H1 (cell line): Measurements from ENCODE around the gene SMTN. TPM values are rescaled to one million over a fixed set of nuclear protein-coding genes. Genes with fewer than 3 reads are reported as not detected.

Experiments used
- CTCF ChIA-PET: fragments of 300-600 bp; sonication (Branson Sonifier 250); formaldehyde crosslinking; loops from one replicate; lab custom pipeline; 2021; ENCODE audit not compliant: partially characterized antibody; lab: Charles Lee
- POLR2A ChIA-PET: fragments of 300-600 bp; sonication (Branson Sonifier 250); formaldehyde crosslinking; loops from one replicate; lab custom pipeline; 2021; ENCODE audit warnings: inconsistent platforms; ENCODE audit not compliant: partially characterized antibody; lab: Charles Lee
- DNase-seq, 2 experiments: peaks; one replicate each; pipeline versions ENCODE4 v3.0.0 to v3.0.0-alpha.2; 2010 to 2022; ENCODE audit warnings: low spot score in 2 of 2, low read depth in 1 of 2, mixed read lengths in 1 of 2
- FAIRE-seq: peaks from 2 replicates; lab custom pipeline; 2011; peaks lifted over from hg19 to GRCh38; lab: Jason Lieb, UNC
- H2AFZ ChIP-seq: 2 replicates; pipeline ENCODE4 v1.8.1; 2012; ENCODE audit warnings: low read length, inconsistent platforms
- H2AK5ac ChIP-seq: 2 replicates; pipeline ENCODE4 v1.6.1; 2013; ENCODE audit warnings: low read depth, low read length
- H2BK120ac ChIP-seq: replicated peaks from 2 replicates; pipeline ENCODE3; 2013; ENCODE audit warnings: low read depth, low read length, inconsistent platforms
- H2BK12ac ChIP-seq: 2 replicates; pipeline ENCODE4 v1.6.1; 2013; ENCODE audit warnings: low read depth, low read length
- H2BK15ac ChIP-seq: 2 replicates; pipeline ENCODE4 v1.6.1; 2013; ENCODE audit warnings: low read length
- H2BK20ac ChIP-seq: 2 replicates; pipeline ENCODE4 v1.6.1; 2013; ENCODE audit warnings: low read length
- H2BK5ac ChIP-seq: 2 replicates; pipeline ENCODE4 v1.6.1; 2013; ENCODE audit warnings: low read depth, low read length
- H3K14ac ChIP-seq: 2 replicates; pipeline ENCODE4 v1.6.1; 2013; ENCODE audit warnings: inconsistent platforms; ENCODE audit not compliant: insufficient read length
- H3K18ac ChIP-seq: 2 replicates; pipeline ENCODE4 v1.6.1; 2013; ENCODE audit warnings: low read length; ENCODE audit errors: extremely low read depth
- H3K23ac ChIP-seq: 2 replicates; pipeline ENCODE4 v1.6.1; 2013; ENCODE audit warnings: inconsistent platforms; ENCODE audit not compliant: insufficient read length
- H3K23me2 ChIP-seq: 2 replicates; pipeline ENCODE4 v1.6.1; 2013; ENCODE audit warnings: low read depth, low read length
- H3K27ac ChIP-seq: 2 replicates; pipeline ENCODE4 v1.6.1; 2011; ENCODE audit warnings: low read depth, low read length, inconsistent platforms
- H3K27me3 ChIP-seq, 4 experiments: replicated peaks in 1 of 4; 1 replicate in 1 of 4; 2 replicates in 3 of 4; pipeline versions ENCODE4 v1.6.1 to v1.8.1; 2011 to 2013; ENCODE audit warnings: low read length in 3 of 4, mild to moderate bottlenecking in 3 of 4, inconsistent platforms in 2 of 4, mixed read lengths in 2 of 4, moderate library complexity in 1 of 4; ENCODE audit not compliant: control insufficient read depth in 3 of 4, insufficient read depth in 3 of 4; ENCODE audit errors: extremely low read depth in 1 of 4
- H3K36me3 ChIP-seq, 4 experiments: 2 replicates each; pipeline versions ENCODE4 v1.6.1 to v1.8.1; 2011 to 2013; ENCODE audit warnings: mild to moderate bottlenecking in 4 of 4, low read length in 3 of 4, moderate library complexity in 2 of 4, control low read depth in 1 of 4, inconsistent platforms in 1 of 4; ENCODE audit not compliant: insufficient read depth in 4 of 4, control insufficient read depth in 2 of 4
- H3K4ac ChIP-seq: replicated peaks from 2 replicates; pipeline ENCODE3; 2013; ENCODE audit warnings: low read length, low read depth, mixed read lengths, inconsistent platforms; ENCODE audit not compliant: insufficient read length
- H3K4me1 ChIP-seq, 4 experiments: replicated peaks in 1 of 4; 1 replicate in 1 of 4; 2 replicates in 3 of 4; pipeline versions ENCODE4 v1.6.1 to v1.8.1; 2011 to 2013; ENCODE audit warnings: low read length in 3 of 4, inconsistent platforms in 2 of 4, mixed read lengths in 1 of 4; ENCODE audit not compliant: insufficient read depth in 4 of 4, control insufficient read depth in 3 of 4
- H3K4me2 ChIP-seq, 2 experiments: 2 replicates each; pipeline versions ENCODE4 v1.6.1 to v1.8.1; 2011 to 2013; ENCODE audit warnings: low read depth in 2 of 2, low read length in 2 of 2, control low read depth in 1 of 2, inconsistent platforms in 1 of 2, mild to moderate bottlenecking in 1 of 2; ENCODE audit not compliant: insufficient read depth in 1 of 2
- H3K4me3 ChIP-seq, 4 experiments: fragments of 200-600, 300-600 bp in 1 of 4; sonication (generic), shearing (Covaris generic), sonication (Bioruptor Twin) in 1 of 4; 2 replicates each; pipeline versions ENCODE4 v1.5.1 to v1.8.1; 2011 to 2016; ENCODE audit warnings: low read length in 4 of 4, low read depth in 3 of 4, control low read depth in 2 of 4, inconsistent platforms in 2 of 4, mild to moderate bottlenecking in 2 of 4, mixed read lengths in 1 of 4, moderate library complexity in 1 of 4; ENCODE audit not compliant: insufficient read depth in 2 of 4; ENCODE audit errors: extremely low read depth in 1 of 4
- H3K56ac ChIP-seq: replicated peaks from 2 replicates; pipeline ENCODE3; 2013; ENCODE audit warnings: low read depth, mild to moderate bottlenecking, mixed read lengths, low read length, inconsistent platforms; ENCODE audit not compliant: insufficient read length
- H3K79me1 ChIP-seq: 2 replicates; pipeline ENCODE4 v1.6.1; 2013; ENCODE audit warnings: low read depth, low read length, control low read depth
- H3K79me2 ChIP-seq, 2 experiments: 2 replicates each; pipeline versions ENCODE4 v1.6.1 to v1.8.1; 2012 to 2013; ENCODE audit warnings: low read length in 2 of 2, mild to moderate bottlenecking in 2 of 2, inconsistent platforms in 1 of 2; ENCODE audit not compliant: insufficient read depth in 2 of 2, control insufficient read depth in 1 of 2
- H3K9ac ChIP-seq, 4 experiments: replicated peaks in 1 of 4; 1 replicate in 1 of 4; 2 replicates in 3 of 4; pipeline versions ENCODE4 v1.6.1 to v1.8.1; 2011 to 2013; ENCODE audit warnings: low read depth in 3 of 4, low read length in 3 of 4, control low read depth in 2 of 4, mild to moderate bottlenecking in 2 of 4, moderate library complexity in 2 of 4, inconsistent platforms in 1 of 4; ENCODE audit errors: extremely low read depth in 1 of 4
- H3K9me3 ChIP-seq, 2 experiments: 2 replicates each; pipeline versions ENCODE4 v1.6.1 to v1.8.1; 2012 to 2013; ENCODE audit warnings: mild to moderate bottlenecking in 2 of 2, moderate library complexity in 2 of 2, control low read depth in 1 of 2, inconsistent platforms in 1 of 2, low read depth in 1 of 2, low read length in 1 of 2, mixed read lengths in 1 of 2; ENCODE audit not compliant: insufficient read depth in 2 of 2
- H4K20me1 ChIP-seq, 2 experiments: replicated peaks in 1 of 2; 2 replicates each; pipeline versions ENCODE3 to v1.8.1; 2011 to 2013; ENCODE audit warnings: inconsistent platforms in 2 of 2, low read length in 2 of 2, mild to moderate bottlenecking in 1 of 2; ENCODE audit not compliant: insufficient read depth in 2 of 2, control insufficient read depth in 1 of 2
- H4K5ac ChIP-seq: 2 replicates; pipeline ENCODE4 v1.6.1; 2013; ENCODE audit warnings: low read length, low read depth, mixed read lengths, inconsistent platforms; ENCODE audit not compliant: insufficient read length
- H4K8ac ChIP-seq: 2 replicates; pipeline ENCODE4 v1.8.0; 2013; ENCODE audit warnings: mild to moderate bottlenecking, moderate library complexity, low read length, inconsistent platforms; ENCODE audit not compliant: insufficient read depth; ENCODE audit errors: extremely low read depth
- H4K91ac ChIP-seq: replicated peaks from 2 replicates; pipeline ENCODE3; 2013; ENCODE audit warnings: low read length, mixed read lengths, inconsistent platforms; ENCODE audit not compliant: insufficient read length
- GTF2F1 ChIP-seq: IDR thresholded peaks from 2 replicates; pipeline ENCODE4 v1.6.1; 2012; ENCODE audit warnings: low read depth, low read length, improper control_type of control experiment, borderline replicate concordance
- JUN ChIP-seq: IDR thresholded peaks from 2 replicates; pipeline ENCODE4 v1.6.1; 2011; ENCODE audit warnings: low read depth, mild to moderate bottlenecking, improper control_type of control experiment, low read length
- KDM1A ChIP-seq: fragments of 200-600, 300-600 bp; sonication (generic); IDR thresholded peaks from 2 replicates; pipeline ENCODE4 v1.7.1; 2016; ENCODE audit warnings: mild to moderate bottlenecking, low read length, borderline replicate concordance
- PHF8 ChIP-seq: fragments of 200-600 bp; sonication (generic); conservative IDR thresholded peaks from 2 replicates; pipeline ENCODE4 v1.7.1; 2012; ENCODE audit warnings: low read depth, mild to moderate bottlenecking, inconsistent platforms, low read length, moderate library complexity
- SP4 ChIP-seq: IDR thresholded peaks from 2 replicates; pipeline ENCODE4 v1.6.1; 2012; ENCODE audit warnings: low read length, inconsistent platforms
- TAF1 ChIP-seq: IDR thresholded peaks from 2 replicates; pipeline ENCODE4 v1.6.1; 2011; ENCODE audit warnings: mild to moderate bottlenecking, low read depth, low read length
- TEAD4 ChIP-seq: IDR thresholded peaks from 2 replicates; pipeline ENCODE4 v1.6.1; 2012; ENCODE audit warnings: low read depth, low read length, inconsistent platforms, mixed read lengths
- ZNF274 ChIP-seq: IDR thresholded peaks from 2 replicates; pipeline ENCODE4 v1.7.0; 2012; ENCODE audit warnings: low read length, borderline replicate concordance; ENCODE audit errors: extremely low read depth
- WGBS, 2 experiments: shearing (Covaris generic) in 1 of 2; methylation state at CpG; one replicate each; pipeline versions ENCODE4 v1.1.6 to v1.1.7; 2013 to 2015; ENCODE audit warnings: low lambda C conversion rate in 2 of 2, mixed read lengths in 2 of 2, inconsistent platforms in 1 of 2, low coverage in 1 of 2, missing lambda C conversion rate in 1 of 2; ENCODE audit not compliant: insufficient replicate concordance in 2 of 2, insufficient coverage in 1 of 2, insufficient read length in 1 of 2; ENCODE audit errors: extremely low coverage in 1 of 2, missing lambda C conversion rate in 1 of 2; 5-methylcytosine and 5-hydroxymethylcytosine counted together
- polyA plus RNA-seq, 7 experiments: library from polyadenylated mRNA; depleted of rRNA in 3 of 7; stranded (reverse) in 5 of 7; unstranded in 2 of 7; fragments of >200 nt in 5 of 7; fragments of 200-250 nt in 2 of 7; gene quantifications; 1 replicate in 5 of 7; 2 replicates in 1 of 7; 4 replicates in 1 of 7; pipeline versions ENCODE4 v1.2.1 to v1.2.3, GENCODE V29; 2011 to 2013; ENCODE audit warnings: missing spikeins in 2 of 7, mixed read lengths in 2 of 7
- total RNA-seq: library from RNA; stranded (reverse); fragmentation: NEBNext Ultra II Directional; extraction: Animal tissue kit (Norgen Biotek cat#: 25700); gene quantifications from 2 replicates; pipeline ENCODE4 v1.2.1, GENCODE V29; 2021
- TF ChIP-seq, protein P1 (sequence below): IDR thresholded peaks from 2 replicates; pipeline ENCODE4 v1.6.1; 2012; ENCODE audit warnings: low read length, inconsistent platforms

SMTN gene
- total and polyA plus RNA-seq, 2 of the 8 experiments (the other 6 are each of a cell fraction or from before 2014, with no cell fraction given): 12.3 to 20.8 TPM

DNA sequence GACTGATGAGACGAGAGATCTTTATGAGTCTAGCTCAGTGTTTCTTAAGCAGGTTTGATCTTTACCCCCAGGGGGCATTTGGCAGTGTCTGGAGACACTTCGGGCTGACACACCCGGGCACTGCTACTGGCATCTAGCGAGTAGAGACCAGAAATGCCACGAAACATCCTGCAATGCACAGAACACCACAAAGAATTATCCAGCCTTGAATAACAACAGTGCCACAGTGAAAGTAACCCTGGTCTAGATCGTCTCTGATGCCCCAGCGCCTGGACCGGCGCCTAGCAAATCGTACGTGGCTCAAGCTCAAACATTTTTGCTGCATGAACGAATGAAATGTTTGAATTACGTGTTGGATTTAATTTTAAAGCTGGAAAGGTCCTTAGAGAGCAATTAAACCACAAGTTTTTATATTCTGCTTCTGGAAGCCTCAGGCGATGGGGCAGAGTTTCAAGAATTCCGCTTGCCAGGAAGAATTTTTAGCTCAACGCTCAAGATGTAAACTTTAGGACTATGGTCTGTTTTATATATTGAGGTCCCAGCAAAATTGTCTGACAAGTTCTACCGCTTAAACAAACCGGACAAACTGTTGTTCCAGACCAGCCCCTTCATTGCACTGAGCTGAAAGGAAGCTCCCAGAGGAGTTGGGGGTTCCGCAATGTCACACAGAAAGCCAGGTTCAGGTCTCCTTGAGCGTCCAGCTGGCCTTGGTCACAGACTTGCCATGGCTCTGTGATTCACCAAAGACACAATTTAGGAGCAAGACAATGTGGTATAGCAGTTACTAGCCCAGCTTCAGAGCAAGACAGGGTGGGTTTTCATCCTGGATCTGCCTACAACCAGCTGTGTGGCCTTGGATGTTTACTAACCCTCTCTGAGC is 44.2 kb upstream of the SMTN start:
- no peak overlapping the region for H3K23ac ChIP-seq
- FAIRE-seq: no peak
- TF ChIP-seq SP4 (no peak), KDM1A (no peak), GTF2F1 (no peak), TEAD4 (no peak), ZNF274 (no peak), PHF8 (no peak), JUN (no peak), TAF1 (no peak)
- TF ChIP-seq, protein P1, sequence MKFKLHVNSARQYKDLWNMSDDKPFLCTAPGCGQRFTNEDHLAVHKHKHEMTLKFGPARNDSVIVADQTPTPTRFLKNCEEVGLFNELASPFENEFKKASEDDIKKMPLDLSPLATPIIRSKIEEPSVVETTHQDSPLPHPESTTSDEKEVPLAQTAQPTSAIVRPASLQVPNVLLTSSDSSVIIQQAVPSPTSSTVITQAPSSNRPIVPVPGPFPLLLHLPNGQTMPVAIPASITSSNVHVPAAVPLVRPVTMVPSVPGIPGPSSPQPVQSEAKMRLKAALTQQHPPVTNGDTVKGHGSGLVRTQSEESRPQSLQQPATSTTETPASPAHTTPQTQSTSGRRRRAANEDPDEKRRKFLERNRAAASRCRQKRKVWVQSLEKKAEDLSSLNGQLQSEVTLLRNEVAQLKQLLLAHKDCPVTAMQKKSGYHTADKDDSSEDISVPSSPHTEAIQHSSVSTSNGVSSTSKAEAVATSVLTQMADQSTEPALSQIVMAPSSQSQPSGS: no peak

More for the DNA sequence above, 44.2 kb upstream of the SMTN start:
- H3K4me1 ChIP-seq: no peaks in the 10 kb centered on the region
- CTCF ChIA-PET: interaction anchor here (0.7 to 1.4 kb wide), 4 partner anchors 11 to 113 kb away, joined by 3 to 4 read pairs (median 4); no protein-coding TSS in a partner anchor
- H4K20me1 ChIP-seq: no peaks in the 10 kb centered on the region
- no peak overlapping the region for H3K56ac ChIP-seq
- no peak overlapping the region for H3K14ac ChIP-seq
- no peak overlapping the region for H2BK20ac ChIP-seq
- H3K27ac ChIP-seq: no peak overlapping the region
- no peak overlapping the region for H4K5ac ChIP-seq
- H2AFZ ChIP-seq: peak overlapping the region; percentile 13; the same call in 1 of the 2 replicates
- no peaks in the 10 kb centered on the region for H3K79me1 ChIP-seq
- H3K9ac ChIP-seq: no peak overlapping the region
- POLR2A ChIA-PET: interaction anchor here (0.7 to 2.3 kb wide), 2 partner anchors 9 to 68 kb away, joined by 3 to 6 read pairs; partner anchors contain the start of genes MORC2 and TUG1
- no peak overlapping the region for H3K4me3 ChIP-seq
- no peaks in the 10 kb centered on the region for H3K36me3 ChIP-seq
- H4K91ac ChIP-seq: no peak overlapping the region
- H3K23me2 ChIP-seq: no peaks in the 10 kb centered on the region
- no peak overlapping the region for H4K8ac ChIP-seq
- H3K79me2 ChIP-seq: no peaks in the 10 kb centered on the region
- H2BK15ac ChIP-seq: 0 out of 2 replicates have a peak overlapping the region, but pooled peaks have one; percentile 81
- no peak overlapping the region for H3K4me2 ChIP-seq
- H3K4ac ChIP-seq: no peak overlapping the region
- H3K9me3 ChIP-seq: no peaks in the 10 kb centered on the region
- no peak overlapping the region for H3K18ac ChIP-seq
- H3K27me3 ChIP-seq: no peaks in the 10 kb centered on the region
- 94% methylated on average over 20 of the region's 20 CpGs; no CpG with 5 or more reads in 1 of the 2 experiments for WGBS, 2 experiments
- H2BK12ac ChIP-seq: no peak overlapping the region
- DNase-seq: no peak
- H2BK5ac ChIP-seq: no peak overlapping the region
- H2AK5ac ChIP-seq: no peak overlapping the region
- no peak overlapping the region for H2BK120ac ChIP-seq
